RWPE1 (cell line): ENCODE measurements around the gene DENND2D.

Experiments
- CTCF ChIA-PET: fragments of 350-600 bp; sonication (Branson Sonifier 250); formaldehyde crosslinking; extraction: SDS; loops from one replicate; lab custom pipeline; 2021; lab: Yijun Ruan, JAX
- POLR2A ChIA-PET: fragments of 400-600 bp; formaldehyde crosslinking; extraction: SDS; loops from one replicate; lab custom pipeline; 2020; ENCODE audit warnings: antibody characterized with exemption; ENCODE audit not compliant: low non-redundant PET; lab: Yijun Ruan, JAX
- DNase-seq: peaks from one replicate; pipeline ENCODE4 v3.0.0; 2012; ENCODE audit warnings: low spot score
- H3K27ac ChIP-seq: fragments of 450-650 bp; 2 replicates; pipeline ENCODE4 v1.5.1; 2017
- CTCF ChIP-seq: fragments of 450-650 bp; conservative IDR thresholded peaks from 2 replicates; pipeline ENCODE4 v1.5.1; 2017; ENCODE audit warnings: low read depth, mild to moderate bottlenecking

DENND2D gene

DNA sequence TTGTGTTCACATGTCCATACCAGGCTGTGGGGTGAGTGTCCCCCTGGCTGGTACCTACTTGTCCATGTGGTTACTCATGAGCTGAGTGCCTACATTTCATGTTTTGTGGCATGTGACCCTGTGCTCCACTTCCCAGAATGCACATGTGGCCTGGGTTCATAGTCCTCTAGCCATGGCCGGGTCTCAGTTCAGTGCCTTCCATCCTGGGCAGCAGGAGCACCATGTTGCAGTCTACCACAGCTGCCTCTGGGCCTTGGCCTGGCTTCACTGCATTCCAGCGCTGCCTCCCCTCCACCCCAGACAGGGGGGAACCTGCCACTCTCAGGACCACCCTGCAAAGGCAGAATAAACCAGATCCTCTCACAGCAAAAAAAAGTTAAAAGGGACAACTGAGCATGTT, 54.9 kb downstream of the DENND2D start:
- ChIA-PET CTCF (no interaction called here), POLR2A (no interaction called here)
- no peak for TF ChIP-seq CTCF
- no peak overlapping the region for H3K27ac ChIP-seq
- DNase-seq: no peak

DNA sequence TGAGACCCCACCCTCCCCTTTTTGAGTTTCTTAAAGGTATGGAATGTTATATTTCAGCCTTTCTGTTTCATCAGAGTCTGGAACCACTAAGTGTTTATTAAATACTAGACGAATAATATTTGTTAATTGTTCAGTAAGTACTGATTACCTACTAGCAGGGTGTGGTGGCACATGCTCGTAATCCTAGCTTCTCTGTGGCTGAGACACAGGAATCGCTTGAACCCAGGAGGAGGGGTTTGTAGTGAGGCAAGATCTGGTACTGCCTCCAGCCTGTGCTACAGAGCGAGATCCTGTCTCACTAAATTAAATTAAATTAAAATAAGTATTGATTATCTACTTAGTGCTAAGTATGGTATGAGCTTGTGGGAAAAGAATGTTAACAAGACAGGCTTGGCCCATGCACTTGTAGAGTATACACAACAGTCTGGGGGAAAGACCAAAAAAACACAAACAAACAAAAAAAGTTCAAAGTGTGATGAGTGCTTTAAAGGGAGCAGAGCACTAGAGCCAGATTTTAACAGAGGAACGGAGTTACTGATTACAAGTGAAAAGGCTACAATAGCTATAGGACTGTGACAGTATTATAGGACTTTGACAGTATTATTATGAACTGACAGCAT, 58.0 kb downstream of the DENND2D start:
- ChIA-PET POLR2A (no interaction called here), CTCF (no interaction called here)
- no peak overlapping the region for H3K27ac ChIP-seq
- no peak for TF ChIP-seq CTCF
- DNase-seq: no peak

DNA sequence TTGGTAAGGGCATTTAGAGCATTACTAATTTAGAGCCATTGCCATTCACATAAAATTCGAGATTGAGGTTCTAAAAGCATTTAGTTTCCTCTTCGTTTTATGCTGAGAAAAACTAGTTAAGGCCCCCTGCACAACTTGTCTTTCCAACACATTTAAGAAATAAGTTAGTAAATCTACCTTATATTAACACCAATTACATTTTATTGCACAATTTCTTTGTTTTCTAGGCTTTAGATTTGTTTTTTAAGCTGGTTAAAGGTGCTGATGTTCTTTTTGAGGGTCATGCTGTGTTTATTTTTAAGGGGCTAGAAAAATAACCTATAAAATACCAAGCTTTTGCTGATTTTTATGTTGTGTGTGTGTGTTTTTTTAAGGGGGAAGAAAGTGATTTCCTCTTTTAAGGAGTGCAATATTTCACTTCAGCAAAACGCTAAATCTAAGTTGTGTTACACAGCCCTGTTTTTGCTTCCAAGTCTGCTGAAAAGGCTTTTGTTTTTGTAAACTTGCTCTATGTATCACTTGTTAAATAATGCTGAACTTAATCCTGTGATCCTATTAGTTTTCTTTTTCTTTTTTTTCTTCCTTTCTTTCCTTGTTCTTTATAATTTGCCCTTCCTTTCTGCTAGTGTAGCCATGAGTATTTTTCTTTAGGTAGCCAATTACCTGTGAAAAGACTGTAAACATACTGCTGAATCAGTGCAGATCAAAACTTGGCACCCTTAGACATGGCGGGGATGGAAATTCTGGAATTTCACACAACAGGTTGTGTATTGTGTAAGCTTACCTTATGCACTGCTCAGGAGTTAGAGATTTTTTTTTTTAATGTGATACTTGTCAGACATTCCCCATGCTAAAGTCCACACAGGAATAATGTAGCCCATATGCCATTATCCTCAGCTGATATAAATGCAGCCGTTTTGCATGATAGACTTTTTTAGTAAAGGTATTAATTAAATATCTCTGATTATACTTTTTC, 58.9 kb downstream of the DENND2D start:
- TF ChIP-seq CTCF: no peak
- no peak for DNase-seq
- no peak overlapping the region for H3K27ac ChIP-seq
- ChIA-PET POLR2A (interaction anchor here (0.9 kb wide), 1 partner anchor 16 kb away, joined by 3 read pairs; no protein-coding TSS in a partner anchor), CTCF (no interaction called here)

DNA sequence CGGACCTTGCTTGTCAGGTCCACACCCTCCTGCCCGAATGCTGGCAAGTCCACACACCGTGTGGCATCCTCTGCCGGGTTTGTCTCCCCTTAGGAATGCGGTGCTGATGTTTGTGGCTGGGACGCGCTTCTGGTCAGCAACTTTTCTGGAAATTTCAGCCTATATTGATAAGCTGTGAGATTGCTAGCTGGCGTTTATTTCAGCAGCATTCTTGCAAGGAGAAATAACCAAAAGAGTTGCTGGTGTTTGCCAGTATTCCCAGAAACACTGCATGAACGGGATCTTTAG, 59.8 kb downstream of the DENND2D start:
- DNase-seq: peak; percentile 80
- POLR2A ChIA-PET: no interaction called here
- TF ChIP-seq CTCF: no peak
- CTCF ChIA-PET: no interaction called here
- peak overlapping the region; percentile 95 for H3K27ac ChIP-seq

- POLR2A ChIA-PET: no interaction called here
- DNase-seq: peak; percentile 86
- CTCF ChIA-PET: no interaction called here
- peak within 1 kb of the TSS; percentile 95 for H3K27ac ChIP-seq
- no peak for TF ChIP-seq CTCF
Measured at GRCh38 chr1:111139956-111140679, 60.3 kb downstream of the DENND2D start, which contains the start of the genes CEPT1 and DRAM2. CEPT1 (plus strand) TSS chr1:111140223; CDS start chr1:111147715, 7,492 bp downstream. DRAM2 (minus strand) TSS chr1:111140093; CDS start chr1:111131554, 8,539 bp downstream.

DNA sequence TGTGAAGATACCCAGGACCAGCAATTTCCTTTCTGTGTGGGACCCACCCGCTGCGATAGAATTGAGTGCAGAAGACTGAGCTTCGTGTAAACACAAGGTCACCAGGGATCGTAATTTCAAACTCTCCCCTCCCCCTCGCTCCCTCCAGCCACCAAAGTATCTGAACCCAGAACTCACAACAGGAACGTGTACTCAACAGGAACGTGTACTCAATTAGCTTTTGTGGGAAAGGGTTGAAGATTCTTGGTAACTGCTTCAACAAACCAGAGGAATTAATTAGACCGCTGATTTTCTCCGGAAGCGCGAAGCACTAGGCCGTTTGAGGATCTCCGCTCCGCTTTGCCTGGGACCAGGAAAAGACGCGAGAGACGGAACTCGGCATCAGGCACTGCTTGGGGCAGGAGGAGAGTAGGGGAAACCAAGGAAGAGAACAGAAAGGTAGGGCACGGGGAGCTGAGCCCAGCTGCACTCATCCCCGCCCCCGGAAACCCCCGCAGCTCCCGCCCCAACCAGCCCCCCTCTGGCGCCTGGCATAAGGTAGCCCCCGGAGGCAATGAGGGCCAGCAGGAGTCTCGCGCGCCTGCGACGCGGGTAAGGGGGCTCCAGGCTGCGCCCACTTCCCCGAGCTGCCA, 61.0 kb downstream of the DENND2D start:
- H3K27ac ChIP-seq: peak overlapping the region; percentile 95
- TF ChIP-seq CTCF: no peak
- CTCF ChIA-PET: interaction anchor here (0.7 kb wide), 1 partner anchor 1154 kb away, joined by 3 read pairs; no protein-coding TSS in a partner anchor
- DNase-seq: peak; percentile 57
- POLR2A ChIA-PET: no interaction called here
